GM21825 (cell line): ENCODE measurements around the gene CYP17A1.
"Not testable (repeated sequence)": the region's sequence is repeated elsewhere in the genome, so short reads cannot be mapped to it uniquely, and the experiment has no call there.

ENCODE experiments used
- ATAC-seq: cut with Tn5 transposase; IDR thresholded peaks from one replicate; pipeline ENCODE4 v1.9.1; 2021; ENCODE audit warnings: mild to moderate bottlenecking, moderate library complexity; ENCODE audit not compliant: unreplicated experiment

Gene CYP17A1

GRCh38 chr10:102835007-102835482, 2.2 kb downstream of the CYP17A1 start:
- ATAC-seq: no peak

- no peak for ATAC-seq
These were observed 3.1 kb downstream of the CYP17A1 start for GRCh38 chr10:102834143-102834542.

- no peak for ATAC-seq
These were observed 4.2 kb downstream of the CYP17A1 start for GRCh38 chr10:102832987-102833386.

- no peak for ATAC-seq
These were observed 5.0 kb downstream of the CYP17A1 start for GRCh38 chr10:102832248-102832647.

- ATAC-seq: no peak
These were observed 5.7 kb downstream of the CYP17A1 start for GRCh38 chr10:102831322-102832071.

GRCh38 chr10:102827597-102827975, 9.6 kb downstream of the CYP17A1 start:
- no peak for ATAC-seq

GRCh38 chr10:102826148-102826796, 10.9 kb downstream of the CYP17A1 start:
- no peak for ATAC-seq

- ATAC-seq: no peak
These were observed 12.5 kb downstream of the CYP17A1 start for GRCh38 chr10:102824664-102825063.

DNA sequence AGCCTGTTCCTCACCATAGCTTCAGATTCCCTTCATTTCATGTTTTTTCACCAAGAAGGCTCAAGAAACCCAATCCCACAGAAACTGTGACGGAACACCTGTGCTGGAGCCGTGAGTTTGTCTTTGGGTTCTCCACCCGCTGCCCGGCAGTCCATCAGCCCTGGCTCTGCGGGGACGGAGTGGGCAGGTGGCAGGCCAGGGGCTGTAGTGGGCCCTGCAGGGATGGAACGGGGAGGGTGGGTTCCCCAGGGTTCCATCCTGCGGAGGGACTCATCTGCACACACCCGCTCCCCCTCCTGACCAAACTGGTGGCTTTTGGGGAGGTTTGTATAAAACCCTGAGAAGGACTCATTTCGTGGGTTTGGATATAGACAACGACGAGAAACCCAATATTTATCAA, 15.0 kb downstream of the CYP17A1 start:
- no peak for ATAC-seq

DNA sequence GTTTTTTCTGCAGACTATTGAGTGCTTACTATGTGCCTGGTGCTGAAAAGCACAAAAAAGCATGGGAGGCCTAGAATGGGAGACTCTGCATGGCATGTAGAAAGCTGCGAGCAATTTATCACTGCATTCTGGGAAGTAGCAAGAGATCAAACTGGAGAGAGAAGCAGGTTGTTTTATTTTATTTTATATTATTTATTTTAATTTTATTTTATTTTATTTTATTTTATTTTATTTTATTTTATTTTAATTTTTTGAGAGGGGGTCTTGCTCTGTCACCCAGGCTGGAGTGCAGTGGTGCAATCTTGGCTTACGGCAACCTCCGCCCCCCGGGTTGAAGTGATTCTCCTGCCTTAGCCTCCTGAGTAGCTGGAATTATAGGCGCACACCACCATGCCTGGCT, 17.2 kb downstream of the CYP17A1 start:
- ATAC-seq: not testable (repeated sequence)

DNA sequence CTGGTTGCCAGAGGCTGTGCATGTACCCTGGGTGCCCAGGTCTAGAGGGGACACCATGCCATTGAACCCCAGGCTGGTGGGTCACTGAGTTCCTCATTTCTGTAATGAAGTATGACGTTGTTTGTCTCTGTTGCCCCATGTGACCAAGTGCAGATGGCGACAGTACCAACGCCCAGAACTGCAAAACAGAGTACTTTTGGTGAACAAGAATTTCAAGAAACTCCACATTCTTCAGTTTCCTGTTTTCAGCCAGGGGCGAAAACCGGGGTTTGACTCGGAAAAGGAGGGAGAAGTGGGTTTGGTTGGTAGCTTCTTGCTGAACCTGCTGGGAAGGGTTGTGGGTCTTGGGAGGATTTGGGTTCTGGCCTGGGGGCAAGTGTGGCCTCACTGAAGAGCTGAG, 18.2 kb downstream of the CYP17A1 start:
- ATAC-seq: no peak

- ATAC-seq: no peak
These were observed 20.0 kb downstream of the CYP17A1 start for GRCh38 chr10:102817175-102817574.

GRCh38 chr10:102815790-102816549, 21.2 kb downstream of the CYP17A1 start:
- no peak for ATAC-seq

- no peak for ATAC-seq
These were observed 22.1 kb downstream of the CYP17A1 start for GRCh38 chr10:102814873-102815661.

GRCh38 chr10:102814453-102814871, 22.8 kb downstream of the CYP17A1 start:
- no peak for ATAC-seq

DNA sequence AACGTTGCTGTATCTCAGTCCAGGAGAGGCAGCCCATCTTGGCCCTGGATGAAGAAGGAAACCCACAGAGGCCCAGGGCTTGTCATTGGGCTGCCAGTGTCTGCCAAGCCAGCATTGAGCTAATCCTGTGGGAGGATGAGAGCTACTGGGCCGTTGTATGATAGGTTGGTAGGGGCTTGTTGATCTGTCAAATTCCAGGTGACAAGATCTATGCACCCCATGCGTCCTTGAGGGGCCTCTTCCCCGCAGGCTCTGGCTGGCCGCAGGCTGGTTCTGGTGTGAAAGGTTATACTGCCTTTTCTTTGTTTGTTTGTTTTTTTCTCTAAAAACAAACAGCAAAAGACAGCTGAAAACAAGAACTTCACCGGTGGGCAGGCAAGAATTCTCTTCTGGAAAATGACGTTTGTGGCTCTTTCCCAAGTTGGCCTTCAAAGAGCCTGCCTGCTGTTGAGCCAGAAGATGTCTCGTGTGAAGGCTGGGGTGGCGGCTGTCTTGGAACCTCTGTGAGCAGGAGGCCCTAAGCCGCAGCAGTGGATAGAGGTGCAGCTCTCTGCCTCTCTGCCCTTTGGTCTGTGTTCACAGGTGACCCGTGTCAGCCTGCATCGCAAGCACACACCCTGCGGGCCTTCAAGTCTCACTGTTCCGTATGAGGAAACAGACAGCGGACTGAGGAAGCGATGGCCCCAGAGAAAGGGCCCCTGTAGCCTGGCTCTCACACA, 23.3 kb downstream of the CYP17A1 start:
- no peak for ATAC-seq

- no peak for ATAC-seq
These were observed 24.1 kb downstream of the CYP17A1 start for GRCh38 chr10:102813017-102813541.

DNA sequence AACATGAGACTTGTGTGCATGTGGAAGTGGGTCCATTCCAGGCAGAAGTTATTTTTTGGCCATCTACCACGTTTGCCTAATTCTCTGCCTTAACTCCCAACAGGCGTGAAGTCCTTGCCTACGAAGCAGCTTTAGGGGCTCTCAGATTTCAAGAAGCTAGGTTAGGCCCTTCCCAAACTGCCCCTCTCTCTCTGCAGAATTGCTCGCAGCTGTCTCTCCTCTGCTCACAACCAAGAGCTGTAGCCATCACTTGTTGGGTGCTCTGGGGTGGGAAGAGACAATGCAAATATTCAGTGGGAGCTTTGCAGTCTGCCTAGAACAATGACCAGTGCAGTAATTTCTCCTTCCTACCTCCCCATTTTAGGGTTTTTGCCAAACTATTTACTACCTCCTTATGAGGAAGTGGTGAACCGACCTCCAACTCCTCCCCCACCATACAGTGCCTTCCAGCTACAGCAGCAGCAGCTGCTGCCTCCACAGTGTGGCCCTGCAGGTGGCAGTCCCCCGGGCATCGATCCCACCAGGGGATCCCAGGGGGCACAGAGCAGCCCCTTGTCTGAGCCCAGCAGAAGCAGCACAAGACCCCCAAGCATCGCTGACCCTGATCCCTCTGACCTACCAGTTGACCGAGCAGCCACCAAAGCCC, 24.9 kb downstream of the CYP17A1 start:
- no peak for ATAC-seq

GRCh38 chr10:102811346-102811745, 25.9 kb downstream of the CYP17A1 start:
- ATAC-seq: no peak
